ENCODE measurements around the gene CREB3L2. TPM values are rescaled to one million over a fixed set of nuclear protein-coding genes. Genes with fewer than 3 reads are reported as not detected.

CREB3L2 gene
- total RNA-seq, 1 donor from 2014 or later = 65.9 TPM

DNA sequence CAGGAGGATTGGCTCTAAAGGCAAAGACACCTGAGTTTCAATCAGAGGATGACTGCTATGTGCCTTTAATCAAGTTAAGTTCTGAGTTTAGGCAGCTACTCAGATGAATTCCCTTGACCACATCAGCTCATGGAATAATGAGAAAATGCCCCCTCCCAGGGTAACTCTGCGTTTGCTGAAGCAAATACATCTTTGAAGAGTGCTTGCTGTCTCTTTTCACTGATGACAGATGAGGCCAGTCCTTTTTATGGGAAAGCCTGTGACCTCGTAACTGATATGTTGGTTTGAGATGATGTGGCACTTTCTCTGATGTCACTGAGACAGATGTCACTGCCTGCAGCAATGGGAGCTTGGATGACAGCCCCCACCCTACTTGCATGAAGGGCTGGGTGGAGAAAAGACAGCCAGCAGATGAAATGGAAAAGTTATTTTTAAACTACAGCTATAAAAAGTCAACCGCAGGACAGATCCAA is 111.4 kb downstream of the CREB3L2 start:
- Mint-ChIP-seq H3K27me3 (no peaks in the 10 kb centered on the region), H3K9me3 (ENCODE audit: low read depth) (no peaks in the 10 kb centered on the region), H3K27ac (no peak overlapping the region), H3K4me3 (ENCODE audit: low read depth) (no peak overlapping the region), H3K4me1 (ENCODE audit: low read depth) (peaks cover 10% of the 10 kb centered on the region), H3K36me3 (ENCODE audit: insufficient read depth) (peaks cover 32% of the 10 kb centered on the region)
- no peak for DNase-seq (ENCODE audit: low spot score, unreplicated experiment)
- no peak for TF ChIP-seq CTCF (IDR thresholded peaks at IDR 0.05; ENCODE audit: unreplicated experiment)

DNA sequence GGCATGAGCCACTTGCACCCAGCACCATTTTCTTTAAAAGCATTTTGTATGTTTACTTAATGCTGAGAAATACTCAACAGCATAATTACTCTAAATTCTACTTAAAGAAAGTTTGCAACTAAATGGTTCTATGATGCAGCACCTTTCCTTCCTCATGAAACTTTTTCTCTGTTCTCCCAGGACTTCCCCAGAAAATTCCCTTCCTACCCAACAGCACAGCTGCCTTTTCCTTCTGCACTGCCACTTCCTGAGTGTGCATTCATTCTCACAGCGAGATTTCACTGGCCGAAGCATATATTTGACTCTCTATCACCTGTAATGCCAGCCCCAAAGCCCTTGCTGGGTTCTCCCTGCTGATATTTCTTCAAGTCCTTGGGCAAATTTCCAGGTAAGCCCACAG is 113.6 kb downstream of the CREB3L2 start:
- H3K4me3 Mint-ChIP-seq (ENCODE audit: low read depth) = no peak overlapping the region
- H3K36me3 Mint-ChIP-seq (ENCODE audit: insufficient read depth) = peaks cover 27% of the 10 kb centered on the region
- no peak for TF ChIP-seq CTCF (IDR thresholded peaks at IDR 0.05; ENCODE audit: unreplicated experiment)
- H3K27me3 Mint-ChIP-seq = no peaks in the 10 kb centered on the region
- no peaks in the 10 kb centered on the region for H3K9me3 Mint-ChIP-seq (ENCODE audit: low read depth)
- H3K27ac Mint-ChIP-seq = peak overlapping the region; percentile 29
- DNase-seq (ENCODE audit: low spot score, unreplicated experiment) = no peak
- peaks cover 10% of the 10 kb centered on the region for H3K4me1 Mint-ChIP-seq (ENCODE audit: low read depth)

DNA sequence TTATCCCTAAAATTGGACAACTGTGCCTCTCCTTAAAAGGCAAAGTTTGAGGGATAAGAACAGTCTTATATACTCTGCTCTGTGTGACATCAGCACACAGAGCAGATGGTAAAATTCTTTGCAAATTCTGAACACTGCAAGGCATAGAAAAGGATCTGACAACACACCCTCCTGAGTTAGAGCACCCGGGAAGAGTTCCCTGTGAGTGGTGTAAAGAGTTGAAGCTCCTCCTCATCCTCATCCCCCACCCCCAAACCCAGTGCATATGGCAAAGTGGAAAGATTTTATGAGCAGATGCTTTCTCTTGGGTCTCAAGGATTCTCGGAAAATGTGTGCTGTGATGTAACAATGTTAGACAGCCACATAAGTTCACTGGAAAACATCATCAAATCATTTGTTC is 115.1 kb downstream of the CREB3L2 start:
- Mint-ChIP-seq H3K9me3 (ENCODE audit: low read depth) (no peaks in the 10 kb centered on the region), H3K4me1 (ENCODE audit: low read depth) (peaks cover 10% of the 10 kb centered on the region), H3K27ac (no peak overlapping the region), H3K36me3 (ENCODE audit: insufficient read depth) (peaks cover 37% of the 10 kb centered on the region), H3K4me3 (ENCODE audit: low read depth) (no peak overlapping the region), H3K27me3 (no peaks in the 10 kb centered on the region)
- TF ChIP-seq CTCF (IDR thresholded peaks at IDR 0.05; ENCODE audit: unreplicated experiment) = no peak
- no peak for DNase-seq (ENCODE audit: low spot score, unreplicated experiment)

DNA sequence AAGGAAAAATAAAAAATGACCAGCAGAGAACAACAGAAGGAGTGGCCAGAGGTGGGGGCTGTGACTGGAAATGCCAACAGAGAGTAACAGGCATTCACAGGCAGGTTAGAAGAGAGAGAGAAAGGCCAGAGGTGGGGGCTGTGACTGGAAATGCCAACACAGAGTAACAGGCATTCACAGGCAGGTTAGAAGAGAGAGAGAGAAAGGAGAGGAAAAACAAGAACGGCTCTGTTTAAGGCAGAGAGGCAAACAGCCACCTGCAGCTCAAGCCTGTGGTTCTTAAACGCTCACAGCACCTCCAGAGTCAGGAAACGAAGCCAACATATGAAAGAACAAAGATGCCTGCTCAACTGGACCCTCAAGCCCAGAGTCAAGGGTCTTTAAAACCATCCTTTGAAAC is 115.6 kb downstream of the CREB3L2 start:
- no peak for TF ChIP-seq CTCF (IDR thresholded peaks at IDR 0.05; ENCODE audit: unreplicated experiment)
- Mint-ChIP-seq H3K27ac (peak overlapping the region; percentile 46), H3K36me3 (ENCODE audit: insufficient read depth) (peaks cover 41% of the 10 kb centered on the region), H3K9me3 (ENCODE audit: low read depth) (no peaks in the 10 kb centered on the region), H3K4me3 (ENCODE audit: low read depth) (no peak overlapping the region), H3K27me3 (no peaks in the 10 kb centered on the region), H3K4me1 (ENCODE audit: low read depth) (peaks cover 10% of the 10 kb centered on the region)
- no peak for DNase-seq (ENCODE audit: low spot score, unreplicated experiment)

DNA sequence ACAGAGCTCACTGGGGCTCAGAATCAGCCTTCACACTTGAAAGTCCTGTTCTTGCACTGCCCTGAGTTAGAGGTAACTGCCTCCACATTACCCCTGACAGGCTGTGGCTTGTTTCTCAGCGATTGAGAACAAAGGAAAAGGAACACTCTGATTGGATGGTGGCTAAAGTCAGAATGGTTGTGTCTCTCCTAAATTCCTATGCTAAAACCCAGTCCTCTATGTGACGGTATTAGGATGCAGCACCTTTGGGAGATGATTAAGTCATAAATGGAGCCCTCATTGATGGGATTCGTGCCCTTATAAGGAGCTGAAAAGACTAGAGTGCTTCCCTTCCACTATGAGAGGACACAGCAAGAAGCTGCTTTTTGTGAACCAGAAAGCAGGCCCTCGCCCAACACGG is 116.2 kb downstream of the CREB3L2 start:
- Mint-ChIP-seq H3K27ac (peak overlapping the region; percentile 46), H3K4me3 (ENCODE audit: low read depth) (no peak overlapping the region), H3K9me3 (ENCODE audit: low read depth) (no peaks in the 10 kb centered on the region), H3K4me1 (ENCODE audit: low read depth) (peaks cover 10% of the 10 kb centered on the region), H3K36me3 (ENCODE audit: insufficient read depth) (peaks cover 38% of the 10 kb centered on the region), H3K27me3 (no peaks in the 10 kb centered on the region)
- TF ChIP-seq CTCF (IDR thresholded peaks at IDR 0.05; ENCODE audit: unreplicated experiment) = no peak
- no peak for DNase-seq (ENCODE audit: low spot score, unreplicated experiment)
